Measurements from ENCODE around the gene UQCRH. TPM values are rescaled to one million over a fixed set of nuclear protein-coding genes. Genes with fewer than 3 reads are reported as not detected.
"Not testable (repeated sequence)": the region's sequence is repeated elsewhere in the genome, so short reads cannot be mapped to it uniquely, and the experiment has no call there.

Gene UQCRH
- total RNA-seq, 1 experiment from 2014 or later, result 663 TPM

DNA sequence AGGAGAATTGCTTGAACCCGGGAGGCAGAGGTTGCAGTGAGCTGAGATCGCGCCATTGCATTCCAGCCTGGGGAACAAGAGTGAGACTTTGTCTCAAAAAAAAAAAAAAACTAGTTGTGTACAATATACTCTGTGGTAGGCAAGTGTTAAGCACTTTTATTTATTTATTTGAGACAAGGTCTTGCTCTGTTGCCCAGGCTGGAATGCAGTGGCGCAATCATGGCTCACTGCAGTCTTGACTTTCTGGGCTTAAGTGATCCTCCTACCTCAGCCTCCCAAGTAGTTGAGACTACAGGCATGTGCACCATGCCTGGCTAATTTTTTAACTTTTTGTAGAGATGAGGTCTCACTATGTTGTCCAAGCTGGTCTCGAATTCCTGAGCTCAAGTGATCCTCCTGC lies 52.4 kb downstream of the UQCRH start:
- H3K36me3 Mint-ChIP-seq, result peaks cover 48% of the 10 kb centered on the region
- ATAC-seq; H3K9me3 Mint-ChIP-seq; H3K27me3 Mint-ChIP-seq (ENCODE audit: low read depth); CTCF ChIA-PET; H3K27ac Mint-ChIP-seq; H3K4me3 Mint-ChIP-seq; DNase-seq (ENCODE audit: low spot score); H3K4me1 Mint-ChIP-seq; POLR2A ChIA-PET: not testable (repeated sequence)

DNA sequence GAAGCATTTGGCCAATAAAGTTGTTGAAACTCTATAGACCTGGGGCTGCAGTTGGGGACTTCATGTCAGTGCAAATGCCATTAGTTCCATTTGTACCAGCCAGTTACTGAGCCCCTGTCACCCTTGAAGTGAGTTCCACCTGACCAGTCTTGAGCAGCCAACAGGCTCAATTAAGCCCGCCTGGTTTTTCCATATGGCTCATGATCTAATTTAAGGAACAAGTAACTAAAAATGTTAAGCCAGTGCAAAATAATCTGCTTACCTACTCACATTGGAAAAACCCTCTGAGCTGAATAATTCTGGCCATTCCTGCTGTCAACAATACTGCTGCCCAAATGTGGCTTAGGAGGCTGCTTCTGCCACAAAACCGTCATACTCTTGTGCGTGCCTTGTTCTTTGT lies 58.7 kb downstream of the UQCRH start:
- no peak for DNase-seq (ENCODE audit: low spot score)
- TF ChIP-seq, protein P1, sequence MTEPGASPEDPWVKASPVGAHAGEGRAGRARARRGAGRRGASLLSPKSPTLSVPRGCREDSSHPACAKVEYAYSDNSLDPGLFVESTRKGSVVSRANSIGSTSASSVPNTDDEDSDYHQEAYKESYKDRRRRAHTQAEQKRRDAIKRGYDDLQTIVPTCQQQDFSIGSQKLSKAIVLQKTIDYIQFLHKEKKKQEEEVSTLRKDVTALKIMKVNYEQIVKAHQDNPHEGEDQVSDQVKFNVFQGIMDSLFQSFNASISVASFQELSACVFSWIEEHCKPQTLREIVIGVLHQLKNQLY (CRISPR knock-in tag; IDR thresholded peaks at IDR 0.05), result no peak
- TF ChIP-seq, protein P2, sequence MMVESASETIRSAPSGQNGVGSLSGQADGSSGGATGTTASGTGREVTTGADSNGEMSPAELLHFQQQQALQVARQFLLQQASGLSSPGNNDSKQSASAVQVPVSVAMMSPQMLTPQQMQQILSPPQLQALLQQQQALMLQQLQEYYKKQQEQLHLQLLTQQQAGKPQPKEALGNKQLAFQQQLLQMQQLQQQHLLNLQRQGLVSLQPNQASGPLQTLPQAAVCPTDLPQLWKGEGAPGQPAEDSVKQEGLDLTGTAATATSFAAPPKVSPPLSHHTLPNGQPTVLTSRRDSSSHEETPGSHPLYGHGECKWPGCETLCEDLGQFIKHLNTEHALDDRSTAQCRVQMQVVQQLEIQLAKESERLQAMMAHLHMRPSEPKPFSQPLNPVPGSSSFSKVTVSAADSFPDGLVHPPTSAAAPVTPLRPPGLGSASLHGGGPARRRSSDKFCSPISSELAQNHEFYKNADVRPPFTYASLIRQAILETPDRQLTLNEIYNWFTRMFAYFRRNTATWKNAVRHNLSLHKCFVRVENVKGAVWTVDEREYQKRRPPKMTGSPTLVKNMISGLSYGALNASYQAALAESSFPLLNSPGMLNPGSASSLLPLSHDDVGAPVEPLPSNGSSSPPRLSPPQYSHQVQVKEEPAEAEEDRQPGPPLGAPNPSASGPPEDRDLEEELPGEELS (CRISPR knock-in tag; IDR thresholded peaks at IDR 0.05), result no peak
- TF ChIP-seq, protein P3, sequence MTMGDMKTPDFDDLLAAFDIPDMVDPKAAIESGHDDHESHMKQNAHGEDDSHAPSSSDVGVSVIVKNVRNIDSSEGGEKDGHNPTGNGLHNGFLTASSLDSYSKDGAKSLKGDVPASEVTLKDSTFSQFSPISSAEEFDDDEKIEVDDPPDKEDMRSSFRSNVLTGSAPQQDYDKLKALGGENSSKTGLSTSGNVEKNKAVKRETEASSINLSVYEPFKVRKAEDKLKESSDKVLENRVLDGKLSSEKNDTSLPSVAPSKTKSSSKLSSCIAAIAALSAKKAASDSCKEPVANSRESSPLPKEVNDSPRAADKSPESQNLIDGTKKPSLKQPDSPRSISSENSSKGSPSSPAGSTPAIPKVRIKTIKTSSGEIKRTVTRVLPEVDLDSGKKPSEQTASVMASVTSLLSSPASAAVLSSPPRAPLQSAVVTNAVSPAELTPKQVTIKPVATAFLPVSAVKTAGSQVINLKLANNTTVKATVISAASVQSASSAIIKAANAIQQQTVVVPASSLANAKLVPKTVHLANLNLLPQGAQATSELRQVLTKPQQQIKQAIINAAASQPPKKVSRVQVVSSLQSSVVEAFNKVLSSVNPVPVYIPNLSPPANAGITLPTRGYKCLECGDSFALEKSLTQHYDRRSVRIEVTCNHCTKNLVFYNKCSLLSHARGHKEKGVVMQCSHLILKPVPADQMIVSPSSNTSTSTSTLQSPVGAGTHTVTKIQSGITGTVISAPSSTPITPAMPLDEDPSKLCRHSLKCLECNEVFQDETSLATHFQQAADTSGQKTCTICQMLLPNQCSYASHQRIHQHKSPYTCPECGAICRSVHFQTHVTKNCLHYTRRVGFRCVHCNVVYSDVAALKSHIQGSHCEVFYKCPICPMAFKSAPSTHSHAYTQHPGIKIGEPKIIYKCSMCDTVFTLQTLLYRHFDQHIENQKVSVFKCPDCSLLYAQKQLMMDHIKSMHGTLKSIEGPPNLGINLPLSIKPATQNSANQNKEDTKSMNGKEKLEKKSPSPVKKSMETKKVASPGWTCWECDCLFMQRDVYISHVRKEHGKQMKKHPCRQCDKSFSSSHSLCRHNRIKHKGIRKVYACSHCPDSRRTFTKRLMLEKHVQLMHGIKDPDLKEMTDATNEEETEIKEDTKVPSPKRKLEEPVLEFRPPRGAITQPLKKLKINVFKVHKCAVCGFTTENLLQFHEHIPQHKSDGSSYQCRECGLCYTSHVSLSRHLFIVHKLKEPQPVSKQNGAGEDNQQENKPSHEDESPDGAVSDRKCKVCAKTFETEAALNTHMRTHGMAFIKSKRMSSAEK (CRISPR knock-in tag; IDR thresholded peaks at IDR 0.05; ENCODE audit: borderline replicate concordance), result no peak
- TF ChIP-seq, protein P4, sequence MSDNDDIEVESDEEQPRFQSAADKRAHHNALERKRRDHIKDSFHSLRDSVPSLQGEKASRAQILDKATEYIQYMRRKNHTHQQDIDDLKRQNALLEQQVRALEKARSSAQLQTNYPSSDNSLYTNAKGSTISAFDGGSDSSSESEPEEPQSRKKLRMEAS (CRISPR knock-in tag; IDR thresholded peaks at IDR 0.05), result no peak
- TF ChIP-seq ETV6 (CRISPR knock-in tag; IDR thresholded peaks at IDR 0.05), result no peak
- TF ChIP-seq ELF4 (CRISPR knock-in tag; IDR thresholded peaks at IDR 0.05; ENCODE audit: low read depth), result no peak
- no peak for TF ChIP-seq CREM (CRISPR knock-in tag; IDR thresholded peaks at IDR 0.05)
- TF ChIP-seq, protein P5, sequence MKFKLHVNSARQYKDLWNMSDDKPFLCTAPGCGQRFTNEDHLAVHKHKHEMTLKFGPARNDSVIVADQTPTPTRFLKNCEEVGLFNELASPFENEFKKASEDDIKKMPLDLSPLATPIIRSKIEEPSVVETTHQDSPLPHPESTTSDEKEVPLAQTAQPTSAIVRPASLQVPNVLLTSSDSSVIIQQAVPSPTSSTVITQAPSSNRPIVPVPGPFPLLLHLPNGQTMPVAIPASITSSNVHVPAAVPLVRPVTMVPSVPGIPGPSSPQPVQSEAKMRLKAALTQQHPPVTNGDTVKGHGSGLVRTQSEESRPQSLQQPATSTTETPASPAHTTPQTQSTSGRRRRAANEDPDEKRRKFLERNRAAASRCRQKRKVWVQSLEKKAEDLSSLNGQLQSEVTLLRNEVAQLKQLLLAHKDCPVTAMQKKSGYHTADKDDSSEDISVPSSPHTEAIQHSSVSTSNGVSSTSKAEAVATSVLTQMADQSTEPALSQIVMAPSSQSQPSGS (CRISPR knock-in tag; IDR thresholded peaks at IDR 0.05; ENCODE audit: borderline replicate concordance, low read depth), result no peak
- TF ChIP-seq, protein P6, sequence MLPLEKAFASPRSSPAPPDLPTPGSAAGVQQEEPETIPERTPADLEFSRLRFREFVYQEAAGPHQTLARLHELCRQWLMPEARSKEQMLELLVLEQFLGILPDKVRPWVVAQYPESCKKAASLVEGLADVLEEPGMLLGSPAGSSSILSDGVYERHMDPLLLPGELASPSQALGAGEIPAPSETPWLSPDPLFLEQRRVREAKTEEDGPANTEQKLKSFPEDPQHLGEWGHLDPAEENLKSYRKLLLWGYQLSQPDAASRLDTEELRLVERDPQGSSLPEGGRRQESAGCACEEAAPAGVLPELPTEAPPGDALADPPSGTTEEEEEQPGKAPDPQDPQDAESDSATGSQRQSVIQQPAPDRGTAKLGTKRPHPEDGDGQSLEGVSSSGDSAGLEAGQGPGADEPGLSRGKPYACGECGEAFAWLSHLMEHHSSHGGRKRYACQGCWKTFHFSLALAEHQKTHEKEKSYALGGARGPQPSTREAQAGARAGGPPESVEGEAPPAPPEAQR (CRISPR knock-in tag; IDR thresholded peaks at IDR 0.05), result no peak
- TF ChIP-seq, protein P7, sequence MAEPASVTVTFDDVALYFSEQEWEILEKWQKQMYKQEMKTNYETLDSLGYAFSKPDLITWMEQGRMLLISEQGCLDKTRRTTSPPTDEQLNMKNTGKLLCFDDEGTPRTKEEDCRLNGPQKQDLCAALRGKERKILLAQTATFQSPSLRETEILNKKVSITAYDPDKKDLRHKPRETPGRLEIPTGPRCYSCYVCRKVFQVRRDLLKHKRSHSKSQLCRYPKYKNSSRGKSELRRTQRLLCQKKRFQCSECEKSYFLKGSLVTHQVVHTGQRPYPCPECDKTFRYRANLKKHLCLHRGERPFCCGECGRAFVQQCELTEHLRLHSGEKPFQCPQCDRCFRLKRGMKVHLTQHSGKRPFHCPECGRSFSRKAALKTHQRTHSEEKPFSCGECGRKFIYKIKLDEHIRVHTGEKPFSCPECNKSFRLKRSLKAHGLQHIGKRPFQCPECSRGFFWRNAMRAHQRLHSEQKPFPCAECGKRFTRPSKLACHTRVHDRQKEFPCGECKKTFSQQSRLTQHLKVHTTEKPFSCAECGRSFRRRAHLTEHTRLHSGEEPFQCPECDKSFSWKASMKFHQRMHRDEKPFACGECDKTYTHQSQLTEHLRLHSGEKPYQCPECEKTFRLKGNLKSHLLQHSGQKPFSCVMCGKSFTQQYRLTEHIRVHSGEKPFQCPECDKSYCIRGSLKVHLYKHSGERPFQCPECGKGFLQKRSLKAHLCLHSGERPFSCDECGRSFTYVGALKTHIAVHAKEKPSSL (CRISPR knock-in tag; conservative IDR thresholded peaks at IDR 0.05), result no peak
- TF ChIP-seq ZNF671 (CRISPR knock-in tag; IDR thresholded peaks at IDR 0.05), result no peak
- TF ChIP-seq, protein P8, sequence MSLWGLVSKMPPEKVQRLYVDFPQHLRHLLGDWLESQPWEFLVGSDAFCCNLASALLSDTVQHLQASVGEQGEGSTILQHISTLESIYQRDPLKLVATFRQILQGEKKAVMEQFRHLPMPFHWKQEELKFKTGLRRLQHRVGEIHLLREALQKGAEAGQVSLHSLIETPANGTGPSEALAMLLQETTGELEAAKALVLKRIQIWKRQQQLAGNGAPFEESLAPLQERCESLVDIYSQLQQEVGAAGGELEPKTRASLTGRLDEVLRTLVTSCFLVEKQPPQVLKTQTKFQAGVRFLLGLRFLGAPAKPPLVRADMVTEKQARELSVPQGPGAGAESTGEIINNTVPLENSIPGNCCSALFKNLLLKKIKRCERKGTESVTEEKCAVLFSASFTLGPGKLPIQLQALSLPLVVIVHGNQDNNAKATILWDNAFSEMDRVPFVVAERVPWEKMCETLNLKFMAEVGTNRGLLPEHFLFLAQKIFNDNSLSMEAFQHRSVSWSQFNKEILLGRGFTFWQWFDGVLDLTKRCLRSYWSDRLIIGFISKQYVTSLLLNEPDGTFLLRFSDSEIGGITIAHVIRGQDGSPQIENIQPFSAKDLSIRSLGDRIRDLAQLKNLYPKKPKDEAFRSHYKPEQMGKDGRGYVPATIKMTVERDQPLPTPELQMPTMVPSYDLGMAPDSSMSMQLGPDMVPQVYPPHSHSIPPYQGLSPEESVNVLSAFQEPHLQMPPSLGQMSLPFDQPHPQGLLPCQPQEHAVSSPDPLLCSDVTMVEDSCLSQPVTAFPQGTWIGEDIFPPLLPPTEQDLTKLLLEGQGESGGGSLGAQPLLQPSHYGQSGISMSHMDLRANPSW (CRISPR knock-in tag; conservative IDR thresholded peaks at IDR 0.05; ENCODE audit: low read depth), result no peak
- TF ChIP-seq, protein P9, sequence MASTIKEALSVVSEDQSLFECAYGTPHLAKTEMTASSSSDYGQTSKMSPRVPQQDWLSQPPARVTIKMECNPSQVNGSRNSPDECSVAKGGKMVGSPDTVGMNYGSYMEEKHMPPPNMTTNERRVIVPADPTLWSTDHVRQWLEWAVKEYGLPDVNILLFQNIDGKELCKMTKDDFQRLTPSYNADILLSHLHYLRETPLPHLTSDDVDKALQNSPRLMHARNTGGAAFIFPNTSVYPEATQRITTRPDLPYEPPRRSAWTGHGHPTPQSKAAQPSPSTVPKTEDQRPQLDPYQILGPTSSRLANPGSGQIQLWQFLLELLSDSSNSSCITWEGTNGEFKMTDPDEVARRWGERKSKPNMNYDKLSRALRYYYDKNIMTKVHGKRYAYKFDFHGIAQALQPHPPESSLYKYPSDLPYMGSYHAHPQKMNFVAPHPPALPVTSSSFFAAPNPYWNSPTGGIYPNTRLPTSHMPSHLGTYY (CRISPR knock-in tag; IDR thresholded peaks at IDR 0.05), result no peak
- TF ChIP-seq HMGA2 (CRISPR knock-in tag; IDR thresholded peaks at IDR 0.05), result no peak
- TF ChIP-seq, protein P10, sequence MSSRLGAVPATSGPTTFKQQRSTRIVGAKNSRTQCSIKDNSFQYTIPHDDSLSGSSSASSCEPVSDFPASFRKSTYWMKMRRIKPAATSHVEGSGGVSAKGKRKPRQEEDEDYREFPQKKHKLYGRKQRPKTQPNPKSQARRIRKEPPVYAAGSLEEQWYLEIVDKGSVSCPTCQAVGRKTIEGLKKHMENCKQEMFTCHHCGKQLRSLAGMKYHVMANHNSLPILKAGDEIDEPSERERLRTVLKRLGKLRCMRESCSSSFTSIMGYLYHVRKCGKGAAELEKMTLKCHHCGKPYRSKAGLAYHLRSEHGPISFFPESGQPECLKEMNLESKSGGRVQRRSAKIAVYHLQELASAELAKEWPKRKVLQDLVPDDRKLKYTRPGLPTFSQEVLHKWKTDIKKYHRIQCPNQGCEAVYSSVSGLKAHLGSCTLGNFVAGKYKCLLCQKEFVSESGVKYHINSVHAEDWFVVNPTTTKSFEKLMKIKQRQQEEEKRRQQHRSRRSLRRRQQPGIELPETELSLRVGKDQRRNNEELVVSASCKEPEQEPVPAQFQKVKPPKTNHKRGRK (CRISPR knock-in tag; IDR thresholded peaks at IDR 0.05; ENCODE audit: borderline replicate concordance), result no peak

More for the DNA sequence above, 58.7 kb downstream of the UQCRH start:
- ATAC-seq, result no peak
- Mint-ChIP-seq H3K9me3 (no peaks in the 10 kb centered on the region), H3K27me3 (ENCODE audit: low read depth) (no peaks in the 10 kb centered on the region), H3K4me3 (no peak overlapping the region), H3K27ac (no peak overlapping the region), H3K4me1 (no peaks in the 10 kb centered on the region), H3K36me3 (peaks cover 42% of the 10 kb centered on the region)
- POLR2A ChIA-PET, result no interaction called here
- CTCF ChIA-PET, result interaction anchor here (1.1 kb wide), 1 partner anchor 29 kb away, joined by 4 read pairs; no protein-coding TSS in a partner anchor
